Activated CD4-positive, alpha-beta T cell treated with anti-CD3 and anti-CD28 coated beads, Interleukin-2, amount 50 U/mL, for 16 hours (primary cell): ENCODE results near the gene SLC35F3.
"Not testable (repeated sequence)": the region's sequence is repeated elsewhere in the genome, so short reads cannot be mapped to it uniquely, and the experiment has no call there.

Source experiments
- DNase-seq: peaks from one replicate; pipeline ENCODE4 v3.0.0-alpha.2; 2020

SLC35F3 gene

GRCh38 chr1:234231061-234231892, 326.8 kb downstream of the SLC35F3 start:
- DNase-seq: peak; percentile 13

GRCh38 chr1:234231893-234232276, 327.4 kb downstream of the SLC35F3 start:
- no peak for DNase-seq

DNA sequence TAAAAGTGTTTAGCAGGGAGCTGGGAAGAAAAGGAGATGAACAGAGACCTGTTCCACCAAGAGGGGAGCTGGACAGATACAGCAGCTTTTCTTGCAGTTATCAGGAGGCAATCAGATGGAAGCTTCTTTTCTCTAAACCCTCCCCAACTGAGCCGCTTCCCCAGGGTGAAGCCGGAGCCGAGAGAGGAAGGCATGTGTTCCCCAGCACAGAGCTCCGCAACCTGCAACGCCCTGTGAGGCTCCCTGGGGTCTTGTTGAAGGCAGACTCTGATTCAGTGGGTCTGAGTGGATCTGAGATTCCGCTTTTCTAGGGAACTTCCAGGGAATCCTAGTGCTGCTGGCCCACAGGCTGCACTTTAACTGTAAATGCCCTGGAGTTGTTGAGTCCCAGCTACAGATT, 329.7 kb downstream of the SLC35F3 start:
- DNase-seq: no peak

GRCh38 chr1:234235434-234235881, 331.0 kb downstream of the SLC35F3 start:
- DNase-seq: no peak

DNA sequence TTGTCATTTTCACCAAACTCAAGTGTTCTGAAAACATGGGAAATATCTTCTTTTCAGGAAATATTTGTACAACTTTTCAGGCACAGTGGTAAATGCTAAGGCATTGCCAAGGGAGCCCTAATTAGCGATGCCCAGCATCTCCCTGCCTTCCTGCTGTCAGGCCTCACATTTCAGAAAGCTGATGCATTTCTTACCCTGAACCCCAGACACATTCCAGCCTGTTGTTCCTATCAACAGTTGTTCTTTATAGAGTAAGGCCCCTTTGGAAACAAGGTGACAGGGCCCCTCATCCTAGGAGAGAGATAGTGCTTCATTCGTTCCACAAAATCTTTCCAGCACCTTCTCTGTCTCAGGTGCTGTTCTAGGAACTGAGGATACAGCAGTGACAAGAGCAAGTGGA, 332.9 kb downstream of the SLC35F3 start:
- no peak for DNase-seq

GRCh38 chr1:234238060-234238459, 333.6 kb downstream of the SLC35F3 start:
- DNase-seq: no peak

DNA sequence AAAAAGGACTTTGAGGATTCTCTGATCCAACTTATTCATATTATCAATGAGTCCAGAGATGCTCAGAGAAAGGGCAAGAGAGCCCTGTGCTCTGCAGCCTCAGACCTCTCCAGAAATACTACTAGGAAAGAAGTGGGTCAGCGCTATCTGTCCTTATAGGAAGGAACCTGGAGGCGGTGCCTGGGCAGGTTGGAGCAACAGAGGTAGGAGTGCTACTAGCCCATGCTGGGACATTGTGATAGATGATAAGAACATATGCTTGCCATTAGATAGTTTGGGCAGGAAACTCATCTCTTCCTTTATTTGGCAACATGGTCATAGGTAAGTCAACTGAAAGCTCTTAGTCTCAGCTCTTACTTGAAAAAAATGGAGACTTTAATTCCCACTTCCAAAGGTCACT, 335.0 kb downstream of the SLC35F3 start:
- DNase-seq: no peak

DNA sequence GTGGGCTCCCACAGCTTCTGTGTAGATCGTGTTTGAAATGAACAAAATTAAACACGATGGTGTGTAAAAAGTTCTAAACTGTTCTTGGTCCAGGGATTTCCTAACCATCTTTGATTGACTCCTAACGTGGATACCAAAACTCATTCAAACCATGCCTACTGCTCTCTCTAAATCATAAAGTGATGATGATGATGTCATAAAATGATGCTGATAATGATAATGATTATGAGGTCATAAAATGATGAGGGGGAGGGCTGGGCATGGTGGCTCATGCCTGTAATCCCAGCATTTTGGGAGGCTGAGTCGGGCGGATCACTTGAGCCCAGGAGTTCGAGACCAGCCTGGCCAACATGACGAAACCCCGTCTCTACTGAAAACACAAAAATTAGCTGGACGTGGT, 335.5 kb downstream of the SLC35F3 start:
- no peak for DNase-seq

- no peak for DNase-seq
Measured at GRCh38 chr1:234240680-234241079, 336.2 kb downstream of the SLC35F3 start.

GRCh38 chr1:234241941-234242490, 337.5 kb downstream of the SLC35F3 start:
- no peak for DNase-seq

DNA sequence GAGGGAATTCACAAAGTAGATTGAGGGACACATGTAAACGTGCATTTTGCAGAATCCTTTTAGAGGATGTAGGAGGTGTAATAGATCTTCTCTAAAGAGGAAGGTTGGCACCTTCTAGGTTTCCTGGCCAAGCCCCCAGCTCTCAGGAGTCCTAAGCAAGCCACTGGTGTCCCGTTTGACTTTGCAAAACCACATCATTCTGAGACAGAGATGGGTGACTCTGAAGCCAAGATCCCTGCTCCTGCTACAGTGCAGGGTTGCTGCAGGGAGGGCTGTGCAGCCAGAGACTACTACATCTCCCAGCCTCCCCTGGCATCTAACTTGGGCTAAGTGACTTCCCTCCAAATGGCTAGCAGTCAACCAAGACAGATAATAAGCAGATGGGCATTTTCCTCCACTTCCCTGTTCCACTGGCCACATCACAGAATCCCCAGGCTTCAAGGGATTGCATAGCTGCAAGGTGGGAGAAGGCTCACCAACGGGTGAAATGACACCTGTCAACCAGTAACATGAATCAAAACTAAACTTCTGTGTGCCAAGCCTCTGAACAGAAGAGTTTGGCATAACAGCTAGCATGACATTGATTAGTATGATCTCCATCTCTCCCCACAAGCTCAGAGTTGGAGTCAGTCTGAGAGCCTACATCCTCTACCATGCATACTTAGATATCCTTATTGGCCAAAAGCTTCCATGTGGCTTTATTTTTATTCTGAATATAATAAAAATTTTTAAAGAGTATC, 339.2 kb downstream of the SLC35F3 start:
- peak; percentile 61 for DNase-seq

GRCh38 chr1:234244482-234244881, 340.0 kb downstream of the SLC35F3 start:
- peak; percentile 43 for DNase-seq

- peak; percentile 68 for DNase-seq
Measured at GRCh38 chr1:234246638-234247116, 342.2 kb downstream of the SLC35F3 start.

GRCh38 chr1:234247746-234248145, 343.3 kb downstream of the SLC35F3 start:
- DNase-seq: not testable (repeated sequence)

- no peak for DNase-seq
Measured at GRCh38 chr1:234250747-234251146, 346.3 kb downstream of the SLC35F3 start.

GRCh38 chr1:234253732-234254131, 349.3 kb downstream of the SLC35F3 start:
- no peak for DNase-seq

DNA sequence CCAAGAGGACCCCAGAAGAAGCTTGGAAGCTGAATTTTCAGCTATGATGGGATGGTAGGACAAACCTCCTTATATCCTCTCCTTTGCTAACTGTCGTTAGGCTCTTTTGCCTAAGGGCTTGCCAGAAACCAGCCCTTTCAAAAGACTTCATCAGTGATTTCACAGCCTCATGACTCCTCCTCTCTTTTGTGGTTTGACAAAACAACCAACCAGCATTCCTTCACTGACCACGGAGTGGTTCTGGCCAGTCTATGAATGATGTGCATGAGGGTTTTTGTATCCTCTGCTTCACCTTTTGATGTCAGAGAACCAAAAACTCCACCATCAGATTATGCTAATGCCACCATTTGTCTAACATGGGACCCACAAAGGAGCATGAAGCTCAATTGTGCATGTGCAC, 351.9 kb downstream of the SLC35F3 start:
- DNase-seq: peak; percentile 17

DNA sequence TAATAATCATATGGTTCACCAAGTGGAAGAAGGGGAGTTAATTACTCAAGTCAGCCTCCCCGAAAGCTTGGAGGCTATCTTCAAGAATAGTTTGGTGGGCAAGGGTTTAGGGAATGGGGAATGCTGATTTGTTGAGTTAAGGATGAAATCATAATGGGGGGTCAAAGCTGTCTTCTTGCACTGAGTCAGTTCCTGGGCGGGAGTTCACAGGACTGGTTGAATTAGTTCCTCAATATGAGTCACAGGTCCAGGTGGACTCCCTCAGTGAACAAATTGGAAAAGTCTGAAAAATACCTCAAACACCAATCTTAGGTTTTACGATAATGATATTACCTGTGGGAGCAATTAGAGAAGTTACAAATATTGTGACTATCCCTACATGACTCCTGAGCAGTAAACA, 353.6 kb downstream of the SLC35F3 start:
- no peak for DNase-seq

- peak; percentile 54 for DNase-seq
Measured at GRCh38 chr1:234260578-234260977, 356.1 kb downstream of the SLC35F3 start.

GRCh38 chr1:234261545-234261944, 357.1 kb downstream of the SLC35F3 start:
- no peak for DNase-seq

DNA sequence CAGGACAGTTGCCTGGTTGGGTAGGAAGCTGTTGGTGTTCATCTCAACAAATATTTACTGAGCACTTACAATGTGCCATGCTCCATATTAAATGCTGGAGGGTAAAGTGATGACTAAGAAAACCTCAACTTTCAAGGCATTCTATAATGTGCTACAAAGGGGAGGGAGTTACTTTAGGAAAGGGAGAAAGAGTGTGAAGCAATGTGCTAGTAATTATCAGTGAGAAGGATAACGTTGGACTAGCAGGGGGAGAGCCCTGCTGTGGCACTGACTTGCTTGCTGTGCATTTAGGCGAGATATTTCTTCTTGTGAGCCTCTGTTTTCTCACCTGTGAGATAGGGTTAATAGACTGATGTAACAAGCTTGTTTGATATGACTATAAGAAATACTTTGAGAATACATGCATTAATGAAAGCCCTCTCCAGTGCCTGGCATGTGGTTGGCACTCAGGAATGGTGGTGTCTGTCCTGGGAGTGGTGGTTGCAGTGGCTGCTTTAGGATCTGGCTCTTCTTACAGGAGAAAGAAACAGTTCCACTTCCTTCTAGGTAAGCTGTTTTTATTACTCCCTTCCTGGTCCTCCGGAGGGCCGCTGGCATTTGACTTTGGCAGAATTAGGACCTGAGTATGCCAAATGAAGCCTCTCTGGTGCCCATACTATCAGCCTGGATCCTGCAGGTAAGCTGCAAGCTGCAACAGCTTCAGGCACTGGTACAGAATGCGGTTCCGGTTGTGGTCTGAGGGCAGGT, 357.7 kb downstream of the SLC35F3 start:
- DNase-seq: no peak

- DNase-seq: no peak
Measured at GRCh38 chr1:234262754-234263105, 358.3 kb downstream of the SLC35F3 start.

DNA sequence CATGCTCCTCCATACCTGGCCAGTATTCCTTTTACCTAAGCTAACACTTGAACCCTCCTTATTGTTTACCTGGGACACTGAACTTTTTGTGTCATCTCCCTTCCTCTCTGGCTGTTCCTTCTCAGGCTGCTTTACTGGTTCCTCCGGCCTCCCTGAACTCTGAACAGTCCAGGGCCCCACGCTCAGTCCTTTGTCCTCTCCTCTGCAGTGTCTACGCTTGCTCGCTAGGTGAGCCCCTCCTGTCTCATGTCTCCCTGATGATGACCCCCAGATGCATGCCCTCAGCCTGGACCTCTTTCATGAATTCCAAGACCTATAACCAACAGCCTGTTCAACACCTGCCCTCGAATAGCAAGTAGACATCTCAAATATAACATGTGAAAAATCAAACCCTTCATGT, 360.4 kb downstream of the SLC35F3 start:
- DNase-seq: no peak
